H1 (cell line): Measurements from ENCODE around the gene UNC5B. TPM values are rescaled to one million over a fixed set of nuclear protein-coding genes. Genes with fewer than 3 reads are reported as not detected.

Experiments
- CTCF ChIA-PET: fragments of 300-600 bp; sonication (Branson Sonifier 250); formaldehyde crosslinking; loops from one replicate; lab custom pipeline; 2021; ENCODE audit not compliant: partially characterized antibody; lab: Charles Lee
- POLR2A ChIA-PET: fragments of 300-600 bp; sonication (Branson Sonifier 250); formaldehyde crosslinking; loops from one replicate; lab custom pipeline; 2021; ENCODE audit warnings: inconsistent platforms; ENCODE audit not compliant: partially characterized antibody; lab: Charles Lee
- DNase-seq, 2 experiments: peaks; one replicate each; pipeline versions ENCODE4 v3.0.0 to v3.0.0-alpha.2; 2010 to 2022; ENCODE audit warnings: low spot score in 2 of 2, low read depth in 1 of 2, mixed read lengths in 1 of 2
- FAIRE-seq: peaks from 2 replicates; lab custom pipeline; 2011; peaks lifted over from hg19 to GRCh38; lab: Jason Lieb, UNC
- H2AFZ ChIP-seq: 2 replicates; pipeline ENCODE4 v1.8.1; 2012; ENCODE audit warnings: low read length, inconsistent platforms
- H2AK5ac ChIP-seq: 2 replicates; pipeline ENCODE4 v1.6.1; 2013; ENCODE audit warnings: low read depth, low read length
- H2BK120ac ChIP-seq: replicated peaks from 2 replicates; pipeline ENCODE3; 2013; ENCODE audit warnings: low read depth, low read length, inconsistent platforms
- H2BK12ac ChIP-seq: 2 replicates; pipeline ENCODE4 v1.6.1; 2013; ENCODE audit warnings: low read depth, low read length
- H2BK15ac ChIP-seq: 2 replicates; pipeline ENCODE4 v1.6.1; 2013; ENCODE audit warnings: low read length
- H2BK20ac ChIP-seq: 2 replicates; pipeline ENCODE4 v1.6.1; 2013; ENCODE audit warnings: low read length
- H2BK5ac ChIP-seq: 2 replicates; pipeline ENCODE4 v1.6.1; 2013; ENCODE audit warnings: low read depth, low read length
- H3K14ac ChIP-seq: 2 replicates; pipeline ENCODE4 v1.6.1; 2013; ENCODE audit warnings: inconsistent platforms; ENCODE audit not compliant: insufficient read length
- H3K18ac ChIP-seq: 2 replicates; pipeline ENCODE4 v1.6.1; 2013; ENCODE audit warnings: low read length; ENCODE audit errors: extremely low read depth
- H3K23ac ChIP-seq: 2 replicates; pipeline ENCODE4 v1.6.1; 2013; ENCODE audit warnings: inconsistent platforms; ENCODE audit not compliant: insufficient read length
- H3K23me2 ChIP-seq: 2 replicates; pipeline ENCODE4 v1.6.1; 2013; ENCODE audit warnings: low read depth, low read length
- H3K27ac ChIP-seq: 2 replicates; pipeline ENCODE4 v1.6.1; 2011; ENCODE audit warnings: low read depth, low read length, inconsistent platforms
- H3K27me3 ChIP-seq, 4 experiments: replicated peaks in 1 of 4; 1 replicate in 1 of 4; 2 replicates in 3 of 4; pipeline versions ENCODE4 v1.6.1 to v1.8.1; 2011 to 2013; ENCODE audit warnings: low read length in 3 of 4, mild to moderate bottlenecking in 3 of 4, inconsistent platforms in 2 of 4, mixed read lengths in 2 of 4, moderate library complexity in 1 of 4; ENCODE audit not compliant: control insufficient read depth in 3 of 4, insufficient read depth in 3 of 4; ENCODE audit errors: extremely low read depth in 1 of 4
- H3K36me3 ChIP-seq, 4 experiments: 2 replicates each; pipeline versions ENCODE4 v1.6.1 to v1.8.1; 2011 to 2013; ENCODE audit warnings: mild to moderate bottlenecking in 4 of 4, low read length in 3 of 4, moderate library complexity in 2 of 4, control low read depth in 1 of 4, inconsistent platforms in 1 of 4; ENCODE audit not compliant: insufficient read depth in 4 of 4, control insufficient read depth in 2 of 4
- H3K4ac ChIP-seq: replicated peaks from 2 replicates; pipeline ENCODE3; 2013; ENCODE audit warnings: low read length, low read depth, mixed read lengths, inconsistent platforms; ENCODE audit not compliant: insufficient read length
- H3K4me1 ChIP-seq, 4 experiments: replicated peaks in 1 of 4; 1 replicate in 1 of 4; 2 replicates in 3 of 4; pipeline versions ENCODE4 v1.6.1 to v1.8.1; 2011 to 2013; ENCODE audit warnings: low read length in 3 of 4, inconsistent platforms in 2 of 4, mixed read lengths in 1 of 4; ENCODE audit not compliant: insufficient read depth in 4 of 4, control insufficient read depth in 3 of 4
- H3K4me2 ChIP-seq, 2 experiments: 2 replicates each; pipeline versions ENCODE4 v1.6.1 to v1.8.1; 2011 to 2013; ENCODE audit warnings: low read depth in 2 of 2, low read length in 2 of 2, control low read depth in 1 of 2, inconsistent platforms in 1 of 2, mild to moderate bottlenecking in 1 of 2; ENCODE audit not compliant: insufficient read depth in 1 of 2
- H3K4me3 ChIP-seq, 4 experiments: fragments of 200-600, 300-600 bp in 1 of 4; sonication (generic), shearing (Covaris generic), sonication (Bioruptor Twin) in 1 of 4; 2 replicates each; pipeline versions ENCODE4 v1.5.1 to v1.8.1; 2011 to 2016; ENCODE audit warnings: low read length in 4 of 4, low read depth in 3 of 4, control low read depth in 2 of 4, inconsistent platforms in 2 of 4, mild to moderate bottlenecking in 2 of 4, mixed read lengths in 1 of 4, moderate library complexity in 1 of 4; ENCODE audit not compliant: insufficient read depth in 2 of 4; ENCODE audit errors: extremely low read depth in 1 of 4
- H3K56ac ChIP-seq: replicated peaks from 2 replicates; pipeline ENCODE3; 2013; ENCODE audit warnings: low read depth, mild to moderate bottlenecking, mixed read lengths, low read length, inconsistent platforms; ENCODE audit not compliant: insufficient read length
- H3K79me1 ChIP-seq: 2 replicates; pipeline ENCODE4 v1.6.1; 2013; ENCODE audit warnings: low read depth, low read length, control low read depth
- H3K79me2 ChIP-seq, 2 experiments: 2 replicates each; pipeline versions ENCODE4 v1.6.1 to v1.8.1; 2012 to 2013; ENCODE audit warnings: low read length in 2 of 2, mild to moderate bottlenecking in 2 of 2, inconsistent platforms in 1 of 2; ENCODE audit not compliant: insufficient read depth in 2 of 2, control insufficient read depth in 1 of 2
- H3K9ac ChIP-seq, 4 experiments: replicated peaks in 1 of 4; 1 replicate in 1 of 4; 2 replicates in 3 of 4; pipeline versions ENCODE4 v1.6.1 to v1.8.1; 2011 to 2013; ENCODE audit warnings: low read depth in 3 of 4, low read length in 3 of 4, control low read depth in 2 of 4, mild to moderate bottlenecking in 2 of 4, moderate library complexity in 2 of 4, inconsistent platforms in 1 of 4; ENCODE audit errors: extremely low read depth in 1 of 4
- H3K9me3 ChIP-seq, 2 experiments: 2 replicates each; pipeline versions ENCODE4 v1.6.1 to v1.8.1; 2012 to 2013; ENCODE audit warnings: mild to moderate bottlenecking in 2 of 2, moderate library complexity in 2 of 2, control low read depth in 1 of 2, inconsistent platforms in 1 of 2, low read depth in 1 of 2, low read length in 1 of 2, mixed read lengths in 1 of 2; ENCODE audit not compliant: insufficient read depth in 2 of 2
- H4K20me1 ChIP-seq, 2 experiments: replicated peaks in 1 of 2; 2 replicates each; pipeline versions ENCODE3 to v1.8.1; 2011 to 2013; ENCODE audit warnings: inconsistent platforms in 2 of 2, low read length in 2 of 2, mild to moderate bottlenecking in 1 of 2; ENCODE audit not compliant: insufficient read depth in 2 of 2, control insufficient read depth in 1 of 2
- H4K5ac ChIP-seq: 2 replicates; pipeline ENCODE4 v1.6.1; 2013; ENCODE audit warnings: low read length, low read depth, mixed read lengths, inconsistent platforms; ENCODE audit not compliant: insufficient read length
- H4K8ac ChIP-seq: 2 replicates; pipeline ENCODE4 v1.8.0; 2013; ENCODE audit warnings: mild to moderate bottlenecking, moderate library complexity, low read length, inconsistent platforms; ENCODE audit not compliant: insufficient read depth; ENCODE audit errors: extremely low read depth
- H4K91ac ChIP-seq: replicated peaks from 2 replicates; pipeline ENCODE3; 2013; ENCODE audit warnings: low read length, mixed read lengths, inconsistent platforms; ENCODE audit not compliant: insufficient read length
- BRCA1 ChIP-seq: IDR thresholded peaks from 2 replicates; pipeline ENCODE4 v1.6.1; 2012; ENCODE audit warnings: low read depth, low read length, improper control_type of control experiment
- KDM1A ChIP-seq: fragments of 200-600, 300-600 bp; sonication (generic); IDR thresholded peaks from 2 replicates; pipeline ENCODE4 v1.7.1; 2016; ENCODE audit warnings: mild to moderate bottlenecking, low read length, borderline replicate concordance
- POLR2AphosphoS5 ChIP-seq: IDR thresholded peaks from 2 replicates; pipeline ENCODE4 v1.6.1; 2011; ENCODE audit warnings: low read depth, low read length
- TAF7 ChIP-seq: optimal IDR thresholded peaks from 2 replicates; pipeline ENCODE3; 2011; ENCODE audit warnings: low read depth, mild to moderate bottlenecking, inconsistent platforms, low read length, moderate library complexity, borderline replicate concordance
- WGBS, 2 experiments: shearing (Covaris generic) in 1 of 2; methylation state at CpG; one replicate each; pipeline versions ENCODE4 v1.1.6 to v1.1.7; 2013 to 2015; ENCODE audit warnings: low lambda C conversion rate in 2 of 2, mixed read lengths in 2 of 2, inconsistent platforms in 1 of 2, low coverage in 1 of 2, missing lambda C conversion rate in 1 of 2; ENCODE audit not compliant: insufficient replicate concordance in 2 of 2, insufficient coverage in 1 of 2, insufficient read length in 1 of 2; ENCODE audit errors: extremely low coverage in 1 of 2, missing lambda C conversion rate in 1 of 2; 5-methylcytosine and 5-hydroxymethylcytosine counted together
- polyA plus RNA-seq, 7 experiments: library from polyadenylated mRNA; depleted of rRNA in 3 of 7; stranded (reverse) in 5 of 7; unstranded in 2 of 7; fragments of >200 nt in 5 of 7; fragments of 200-250 nt in 2 of 7; gene quantifications; 1 replicate in 5 of 7; 2 replicates in 1 of 7; 4 replicates in 1 of 7; pipeline versions ENCODE4 v1.2.1 to v1.2.3, GENCODE V29; 2011 to 2013; ENCODE audit warnings: missing spikeins in 2 of 7, mixed read lengths in 2 of 7
- total RNA-seq: library from RNA; stranded (reverse); fragmentation: NEBNext Ultra II Directional; extraction: Animal tissue kit (Norgen Biotek cat#: 25700); gene quantifications from 2 replicates; pipeline ENCODE4 v1.2.1, GENCODE V29; 2021

Gene UNC5B
- total and polyA plus RNA-seq, 2 of the 8 experiments (the other 6 are each of a cell fraction or from before 2014, with no cell fraction given), result 27.9 to 31.8 TPM

- FAIRE-seq (no peak), DNase-seq (no peak)
- ChIA-PET POLR2A (no interaction called here), CTCF (interaction anchor here (0.8 to 22.4 kb wide), 9 partner anchors 8 to 394 kb away, joined by 3 to 401 read pairs (median 3); no protein-coding TSS in a partner anchor)
- Histone ChIP-seq H3K14ac (no peak overlapping the region), H2BK15ac (no peak overlapping the region), H2BK120ac (no peak overlapping the region), H3K27ac (no peak overlapping the region), H3K18ac (no peak overlapping the region), H3K79me1 (no peaks in the 10 kb centered on the region), H4K91ac (no peak overlapping the region), H3K56ac (no peak overlapping the region), H3K4ac (no peak overlapping the region), H3K27me3 (no peaks in the 10 kb centered on the region), H3K36me3 (peaks cover 0 to 18% (median 11%) of the 10 kb centered on the region in 4 experiments; a peak in 6 of 8 replicates), H3K4me1 (peaks cover 0 to 4% (median 0%) of the 10 kb centered on the region in 4 experiments; a peak in 1 of 7 replicates), H3K79me2 (no peaks in the 10 kb centered on the region), H3K4me2 (no peak overlapping the region), H3K23me2 (no peaks in the 10 kb centered on the region), H4K20me1 (peaks cover 0 to 3% of the 10 kb centered on the region in 2 experiments), H4K8ac (no peak overlapping the region), H4K5ac (no peak overlapping the region), H3K23ac (no peak overlapping the region), H2AFZ (no peak overlapping the region), H3K9ac (no peak overlapping the region), H2BK12ac (no peak overlapping the region), H3K9me3 (no peaks in the 10 kb centered on the region), H2AK5ac (no peak overlapping the region), H2BK5ac (no peak overlapping the region), H2BK20ac (no peak overlapping the region), H3K4me3 (no peak overlapping the region)
- WGBS, 2 experiments, result 100% methylated on average over 1 of the region's 1 CpG; no CpG with 5 or more reads in 1 of the 2 experiments
- TF ChIP-seq POLR2AphosphoS5 (no peak), BRCA1 (no peak), KDM1A (no peak), TAF7 (no peak)
Measured at GRCh38 chr10:71321386-71321785, 109.0 kb downstream of the UNC5B start.
